CD4-positive, alpha-beta T cell treated with Interleukin-6 for 4 hours (primary cell): ENCODE results near the gene NME8.
"Not testable (repeated sequence)": the region's sequence is repeated elsewhere in the genome, so short reads cannot be mapped to it uniquely, and the experiment has no call there.

ENCODE experiments used
- DNase-seq: peaks from one replicate; pipeline ENCODE4 v3.0.0-alpha.2; 2020; ENCODE audit warnings: mixed read lengths

Gene NME8, protein sequence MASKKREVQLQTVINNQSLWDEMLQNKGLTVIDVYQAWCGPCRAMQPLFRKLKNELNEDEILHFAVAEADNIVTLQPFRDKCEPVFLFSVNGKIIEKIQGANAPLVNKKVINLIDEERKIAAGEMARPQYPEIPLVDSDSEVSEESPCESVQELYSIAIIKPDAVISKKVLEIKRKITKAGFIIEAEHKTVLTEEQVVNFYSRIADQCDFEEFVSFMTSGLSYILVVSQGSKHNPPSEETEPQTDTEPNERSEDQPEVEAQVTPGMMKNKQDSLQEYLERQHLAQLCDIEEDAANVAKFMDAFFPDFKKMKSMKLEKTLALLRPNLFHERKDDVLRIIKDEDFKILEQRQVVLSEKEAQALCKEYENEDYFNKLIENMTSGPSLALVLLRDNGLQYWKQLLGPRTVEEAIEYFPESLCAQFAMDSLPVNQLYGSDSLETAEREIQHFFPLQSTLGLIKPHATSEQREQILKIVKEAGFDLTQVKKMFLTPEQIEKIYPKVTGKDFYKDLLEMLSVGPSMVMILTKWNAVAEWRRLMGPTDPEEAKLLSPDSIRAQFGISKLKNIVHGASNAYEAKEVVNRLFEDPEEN

DNA sequence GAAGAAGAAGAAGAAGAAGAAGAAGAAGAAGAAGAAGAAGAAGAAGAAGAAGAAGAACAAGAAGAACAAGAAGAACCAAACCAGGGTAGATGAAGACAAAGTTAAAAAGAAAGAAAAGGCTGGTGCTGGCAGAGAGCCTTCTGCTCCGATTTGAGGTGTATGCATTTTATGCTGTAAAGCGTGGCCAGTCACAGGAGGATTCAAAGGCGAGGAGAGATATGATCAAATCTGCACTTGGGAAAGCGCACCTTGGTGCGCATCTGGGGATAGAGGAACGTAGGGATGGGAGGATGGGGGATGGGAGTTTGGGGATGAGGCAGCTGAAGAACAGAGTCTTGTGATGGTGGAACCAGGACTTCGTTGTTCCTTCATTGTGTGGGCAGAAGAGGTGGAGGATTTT is at the start of gene NME8:
Gene NME8, plus strand, starts transcription at position 301 of the 400 bp plus-strand sequence. CDS start 1,670 bp downstream, outside the sequence.
- DNase-seq, result no peak

DNA sequence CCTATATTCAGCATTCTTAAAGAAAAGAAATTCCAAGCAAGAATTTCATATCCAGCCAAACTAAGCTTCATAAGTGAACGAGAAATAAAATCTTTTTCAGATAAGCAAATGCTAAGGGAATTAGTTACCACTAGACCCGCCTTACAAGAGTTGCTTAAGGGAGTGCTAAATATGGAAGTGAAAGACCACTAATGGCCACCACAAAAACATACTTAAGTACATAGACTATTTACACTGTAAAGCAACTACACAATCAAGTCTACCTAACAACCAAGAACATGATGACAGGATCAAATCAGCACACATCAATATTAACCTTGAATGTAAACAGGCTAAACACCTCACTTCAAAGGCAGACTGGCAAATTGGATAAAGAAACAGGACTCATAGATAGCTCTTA is 42.2 kb upstream of the NME8 start:
- no peak for DNase-seq

DNA sequence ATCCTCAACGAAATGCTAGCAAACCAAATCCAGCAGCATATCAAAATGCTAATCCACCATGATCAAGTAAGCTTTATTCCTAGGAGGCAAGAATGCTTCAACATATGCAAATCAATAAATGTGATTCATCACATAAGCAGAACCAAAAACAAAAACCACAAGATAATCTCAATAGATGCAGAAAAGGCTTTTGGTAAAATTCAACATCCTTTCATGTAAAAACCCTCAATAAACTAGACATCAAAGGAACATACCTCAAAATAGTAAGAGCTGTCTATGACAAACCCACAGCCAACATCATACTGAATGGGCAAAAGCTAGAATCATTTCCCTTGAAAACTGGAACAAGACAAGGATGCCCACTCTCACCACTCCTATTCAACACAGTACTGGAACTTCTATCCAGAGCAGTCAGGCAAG is 36.2 kb upstream of the NME8 start:
- not testable (repeated sequence) for DNase-seq

DNA sequence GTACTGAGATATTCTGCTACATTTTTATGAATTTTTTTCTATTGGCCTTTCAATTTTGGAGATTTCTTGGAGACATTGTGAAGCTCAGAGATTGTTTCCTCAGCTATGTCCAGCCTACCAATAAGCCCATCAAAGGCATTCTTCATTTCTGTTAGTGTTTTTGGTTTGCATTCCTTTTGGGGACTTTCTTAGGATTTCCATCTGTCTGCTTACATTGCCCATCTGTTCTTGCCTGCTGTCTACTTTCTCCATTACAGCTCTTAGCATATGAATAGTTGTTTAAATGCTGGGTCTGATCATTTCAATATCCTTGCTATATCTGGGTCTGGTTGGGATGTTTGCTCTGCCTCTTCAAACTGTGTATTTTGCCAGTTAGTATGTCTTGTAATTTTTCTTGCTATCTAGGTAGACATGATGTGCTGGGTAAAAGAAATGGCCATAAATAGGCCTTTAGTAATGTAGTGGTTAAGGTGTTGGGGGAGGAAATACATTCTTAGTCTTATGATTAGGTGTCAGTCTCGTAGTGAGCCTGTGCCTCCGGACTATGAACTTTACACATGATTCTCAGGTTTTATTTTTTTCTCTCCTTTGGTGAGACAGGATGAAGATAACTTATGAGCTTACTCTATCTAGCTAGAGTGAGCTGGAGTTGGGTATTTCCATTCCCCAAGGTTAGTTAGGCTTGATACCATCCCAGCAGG is 32.6 kb upstream of the NME8 start:
- no peak for DNase-seq

DNA sequence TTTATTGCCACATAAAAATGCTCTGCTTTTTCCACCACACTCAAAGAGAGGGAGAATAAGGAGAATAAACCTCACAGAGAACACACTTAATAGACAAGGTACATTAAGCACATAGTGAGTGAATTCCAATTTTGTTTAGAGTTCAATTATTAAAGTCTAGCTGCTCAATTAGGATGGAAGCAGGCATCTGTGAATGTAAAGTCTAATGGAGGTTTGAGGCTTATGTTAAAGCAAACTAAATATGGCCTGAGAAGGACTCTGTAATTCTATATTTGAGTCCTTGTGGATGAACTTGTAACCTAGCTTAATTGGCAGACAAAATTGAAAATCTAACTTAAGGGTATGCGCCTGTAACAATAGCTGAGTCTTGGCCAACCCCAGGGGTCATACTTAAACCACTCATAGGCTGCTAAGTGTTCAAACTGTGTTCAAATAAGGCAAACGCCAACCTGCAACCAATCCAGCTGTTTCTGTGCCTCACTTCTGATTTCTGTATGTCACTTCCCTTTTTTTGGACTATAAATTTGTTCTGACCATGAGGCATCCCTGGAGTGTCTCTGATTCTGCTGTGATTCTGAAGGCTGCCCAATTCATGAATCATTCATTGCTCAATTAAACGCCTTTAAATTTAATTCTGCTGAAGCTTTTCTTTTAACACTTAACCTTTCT is 31.3 kb upstream of the NME8 start:
- no peak for DNase-seq

DNA sequence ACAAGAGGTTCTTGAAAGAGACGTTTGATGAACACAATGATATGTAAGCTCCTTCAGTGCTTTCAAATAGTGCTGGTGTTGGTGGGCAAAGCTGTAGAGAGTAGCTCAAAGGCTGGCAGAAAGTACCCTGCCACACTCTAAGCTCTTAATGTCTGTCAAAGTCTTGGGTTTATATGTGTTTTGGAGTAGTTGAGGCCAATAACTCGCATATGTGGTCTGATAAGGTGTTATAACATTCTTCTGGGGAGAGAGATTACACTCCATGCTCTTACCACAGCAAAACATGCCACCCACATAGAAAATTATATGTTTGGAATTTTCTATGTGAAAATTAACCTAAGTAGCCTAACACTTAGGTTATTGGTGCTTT is 30.8 kb upstream of the NME8 start:
- DNase-seq, result no peak

DNA sequence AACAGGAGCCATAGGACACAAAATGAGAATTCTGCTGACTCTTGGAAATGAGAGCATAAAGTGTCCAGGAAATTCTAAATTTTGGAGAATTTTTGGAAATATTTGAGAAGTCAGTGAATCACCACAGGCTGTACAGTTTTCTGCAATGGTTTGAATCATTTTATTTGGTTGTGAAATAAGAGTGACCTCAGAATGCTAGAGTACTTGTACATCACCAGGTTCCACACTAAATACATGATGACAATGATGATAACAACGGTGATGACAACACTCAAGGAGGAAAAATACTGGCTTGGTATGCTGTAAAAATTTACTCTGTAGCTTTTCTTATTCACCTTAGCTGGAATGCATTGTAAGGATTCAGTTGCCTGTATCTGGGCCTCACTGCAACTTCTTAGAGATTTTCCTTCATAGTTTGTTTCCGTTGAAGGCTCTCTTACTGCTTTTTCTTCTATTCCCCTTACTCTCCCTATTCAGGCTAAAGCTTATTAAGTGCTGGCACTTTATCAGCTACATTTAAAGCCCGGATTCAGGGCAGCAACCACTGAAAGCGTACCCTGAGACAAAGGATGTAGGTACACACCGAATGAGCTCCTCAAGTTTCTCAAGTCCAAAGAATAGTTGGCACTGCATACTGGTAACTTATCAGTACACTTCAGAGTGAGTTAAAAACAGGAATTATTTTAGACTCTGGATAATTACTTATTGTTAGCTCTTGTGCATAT is 30.2 kb upstream of the NME8 start:
- DNase-seq, result no peak

DNA sequence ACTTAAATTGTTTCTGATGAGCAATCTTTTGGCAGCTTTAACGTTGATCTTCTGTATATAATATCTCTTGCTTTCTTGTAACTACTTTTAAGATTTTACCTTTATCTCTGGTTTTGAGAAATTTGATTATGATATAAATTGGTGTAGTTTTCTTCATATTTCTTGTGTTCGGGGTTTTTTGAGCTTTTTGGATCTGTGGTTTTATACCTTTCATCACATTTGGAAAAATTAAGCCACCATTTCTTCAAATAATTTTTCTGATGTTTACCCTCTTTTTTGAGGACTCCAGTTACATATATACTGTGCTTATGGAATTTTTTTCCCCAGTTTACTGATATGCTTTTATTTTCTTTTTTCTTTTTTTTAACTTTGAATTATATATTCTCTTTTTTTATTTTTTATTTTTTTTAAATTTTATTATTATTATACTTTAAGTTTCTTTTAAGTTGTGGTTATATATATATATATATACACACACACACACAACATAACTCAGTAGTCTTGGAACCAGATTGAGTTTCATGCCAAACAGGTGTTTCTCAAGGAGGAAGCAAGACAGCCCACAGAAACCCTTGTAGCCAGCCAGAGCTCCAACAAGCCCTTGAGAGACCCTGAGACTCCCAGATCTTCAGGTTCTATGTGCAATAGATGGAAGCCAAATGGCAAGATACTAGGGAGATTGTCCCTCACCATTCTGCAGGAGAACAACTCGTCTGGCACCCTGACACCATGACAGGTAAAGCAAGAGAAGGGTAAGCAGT is 27.5 kb upstream of the NME8 start:
- no peak for DNase-seq

DNA sequence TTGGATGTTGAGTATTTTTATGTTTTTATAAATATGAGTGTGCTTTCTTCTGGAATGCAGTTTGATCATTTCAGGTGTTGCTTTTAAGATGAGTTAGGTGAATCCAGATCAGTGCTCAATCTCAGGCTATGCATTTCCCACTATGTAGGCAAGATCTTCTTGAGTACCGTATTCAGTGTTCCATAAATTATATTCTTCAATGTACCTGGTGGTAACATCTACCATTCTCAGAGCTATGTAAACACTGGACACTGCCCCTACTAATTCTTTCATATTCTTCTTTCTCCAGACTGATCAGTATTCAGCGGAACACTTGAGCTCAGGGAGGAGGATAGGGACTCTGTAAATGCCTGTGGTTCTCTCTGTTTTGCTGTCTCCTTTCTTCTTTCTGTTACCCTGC is 25.5 kb upstream of the NME8 start:
- no peak for DNase-seq

DNA sequence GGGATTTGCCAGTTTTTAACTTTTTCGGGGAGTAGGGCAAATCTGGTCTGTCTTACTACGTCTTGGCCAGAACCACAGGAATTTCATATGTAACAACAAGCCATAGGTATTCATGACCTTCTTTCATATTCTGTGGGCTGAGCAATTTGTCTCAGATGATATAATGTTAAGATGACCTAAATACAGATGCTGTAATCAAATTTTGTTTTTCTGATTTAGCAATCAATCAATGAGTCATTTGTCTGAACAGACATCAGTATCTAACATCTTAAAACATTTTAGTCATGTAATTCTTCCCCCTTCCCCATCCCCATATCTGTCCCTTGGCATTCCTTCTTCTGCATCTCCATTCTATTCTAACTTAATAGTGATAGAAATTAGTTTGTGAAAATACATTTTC is 24.8 kb upstream of the NME8 start:
- DNase-seq, result no peak

DNA sequence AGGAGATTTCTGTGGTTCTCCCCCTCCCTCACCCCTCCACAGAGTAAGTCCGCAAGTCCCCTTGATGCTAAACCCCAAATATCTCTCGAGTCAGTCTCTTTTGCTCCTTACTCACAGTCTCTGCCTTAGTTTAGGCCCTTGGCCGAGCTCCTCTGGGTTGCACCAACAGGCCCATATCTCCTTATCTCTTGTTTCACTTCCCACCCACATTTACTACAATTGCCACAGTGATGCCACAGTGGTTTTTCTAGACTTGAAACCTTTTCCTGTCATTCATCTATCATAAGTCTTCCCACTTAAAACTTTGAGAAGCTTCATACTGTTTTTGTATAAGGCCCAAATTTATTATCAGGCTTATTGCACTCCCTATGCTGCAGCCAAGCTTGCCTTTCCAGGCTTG is 23.4 kb upstream of the NME8 start:
- no peak for DNase-seq

DNA sequence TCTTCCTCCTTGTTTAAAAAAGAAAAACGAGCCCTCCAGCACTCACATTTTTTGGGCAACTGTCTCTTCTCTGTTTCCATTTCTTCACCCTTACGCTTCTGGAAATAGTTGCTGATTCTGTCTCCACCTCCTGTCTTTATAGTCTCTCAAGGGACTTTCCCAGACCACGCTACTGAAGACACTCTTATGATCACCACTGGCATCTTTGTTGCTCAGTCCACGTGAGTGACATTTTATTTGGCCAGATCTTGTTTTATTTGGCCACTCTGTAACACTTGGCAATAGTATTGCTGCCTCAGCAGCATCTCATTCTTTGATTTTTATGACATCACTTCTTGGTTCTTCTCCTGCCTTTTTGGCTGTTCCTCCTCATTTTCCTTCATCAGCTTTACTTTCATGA is 21.6 kb upstream of the NME8 start:
- no peak for DNase-seq

DNA sequence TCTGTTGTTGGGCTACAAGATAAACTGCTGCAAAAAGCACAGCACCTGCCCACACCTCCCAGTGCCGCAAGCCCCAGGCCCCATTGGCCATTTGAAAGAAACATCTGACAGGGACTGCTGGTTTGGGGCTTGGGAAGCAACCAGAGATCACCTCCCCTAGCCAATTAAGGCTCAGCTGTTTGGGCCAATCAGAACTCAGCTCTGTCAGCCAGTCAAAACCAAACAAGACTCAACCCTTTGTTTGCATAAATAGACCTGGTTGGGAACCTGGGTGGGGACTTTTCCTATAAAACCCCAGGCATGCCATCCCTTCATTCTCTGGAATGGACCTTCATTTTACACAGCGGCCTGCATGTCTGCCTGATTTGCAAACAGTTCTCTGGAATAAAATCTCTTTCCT is 17.2 kb upstream of the NME8 start:
- DNase-seq, result no peak

DNA sequence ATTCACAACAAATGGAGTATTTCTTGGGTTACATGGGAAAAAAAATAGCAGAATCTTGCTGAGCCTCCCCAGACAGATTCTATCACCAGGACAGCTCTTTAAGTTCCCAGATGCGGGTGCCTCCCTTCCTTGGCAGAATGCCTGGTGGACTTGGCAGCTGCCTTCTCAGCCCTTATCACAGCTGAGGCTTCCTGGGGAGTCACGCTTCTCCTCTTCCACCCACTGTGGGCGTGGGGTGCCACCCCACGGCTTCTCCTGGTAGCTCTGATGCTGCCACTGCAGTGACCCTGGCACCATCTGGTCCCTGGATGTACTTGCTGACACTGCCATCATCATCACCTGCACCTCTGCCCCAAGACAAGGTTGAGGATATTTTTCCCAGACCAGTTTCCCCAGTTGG is 16.2 kb upstream of the NME8 start:
- DNase-seq, result peak; percentile 7

DNA sequence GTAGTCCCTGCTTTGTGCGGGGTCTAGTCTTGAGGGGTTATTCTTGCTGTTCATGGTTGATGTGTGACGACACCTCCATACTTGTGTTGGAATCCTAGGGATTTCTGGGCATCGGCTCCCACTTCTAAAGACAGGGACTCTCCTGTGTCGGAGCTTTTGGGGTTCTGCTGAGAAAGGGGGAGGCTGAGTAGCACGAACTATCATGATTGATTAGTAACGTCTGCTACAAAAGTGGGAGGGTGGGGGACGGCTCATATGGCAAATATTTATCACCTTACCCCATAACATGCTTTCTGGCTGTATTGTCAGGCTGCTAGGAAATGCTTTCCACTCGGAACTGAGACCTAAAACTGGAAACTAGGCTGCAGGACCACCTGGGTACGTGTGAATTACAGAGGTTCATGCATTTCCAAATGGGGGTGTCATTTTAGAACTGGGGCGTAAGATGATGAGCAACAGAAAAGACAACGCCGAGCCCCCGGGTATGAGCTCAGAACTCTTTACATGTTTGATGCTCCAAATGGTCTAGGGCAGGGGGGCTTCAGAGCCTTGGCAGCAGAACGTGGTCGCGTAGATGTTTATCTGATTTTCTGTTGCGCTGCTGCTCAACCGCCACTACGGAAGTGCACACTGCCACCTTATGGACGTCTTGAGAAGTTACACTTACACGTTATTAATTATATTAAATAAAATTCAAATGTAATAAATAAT is 15.1 kb upstream of the NME8 start:
- peak; percentile 56 for DNase-seq

DNA sequence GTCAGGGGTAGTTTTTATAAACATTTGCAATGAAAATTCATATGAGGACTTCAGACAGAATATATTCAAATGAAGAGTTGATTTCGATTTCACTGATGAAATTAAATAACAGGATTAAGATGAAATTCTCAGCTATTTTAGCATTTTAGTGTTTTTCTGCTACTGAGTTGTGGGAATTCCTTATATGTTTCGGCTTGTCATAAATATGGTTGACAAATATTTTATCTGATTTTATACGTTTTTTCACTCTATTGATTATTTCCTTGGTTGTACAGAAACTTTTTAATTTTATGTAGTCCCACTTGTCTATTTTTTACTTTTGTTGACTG is 14.6 kb upstream of the NME8 start:
- no peak for DNase-seq

DNA sequence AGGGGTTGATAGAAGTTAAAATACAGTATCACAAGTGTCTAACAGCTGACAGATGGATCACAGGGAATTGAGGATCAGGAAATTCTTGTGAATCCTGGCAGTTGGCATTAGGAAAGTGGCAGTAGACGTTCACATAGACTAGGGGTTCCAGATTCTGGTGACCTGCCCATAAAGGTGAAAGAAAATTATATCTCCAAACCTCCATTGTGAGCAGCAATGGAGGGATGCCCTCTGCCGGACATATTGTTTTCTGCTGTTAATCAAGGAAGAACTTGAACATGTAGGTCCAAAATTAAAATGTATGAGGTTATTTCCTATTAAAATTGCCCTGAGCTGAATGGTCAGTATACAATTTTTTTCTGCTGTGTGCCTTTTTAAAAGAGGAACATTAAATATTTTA is 5.1 kb downstream of the NME8 start:
- no peak for DNase-seq

DNA sequence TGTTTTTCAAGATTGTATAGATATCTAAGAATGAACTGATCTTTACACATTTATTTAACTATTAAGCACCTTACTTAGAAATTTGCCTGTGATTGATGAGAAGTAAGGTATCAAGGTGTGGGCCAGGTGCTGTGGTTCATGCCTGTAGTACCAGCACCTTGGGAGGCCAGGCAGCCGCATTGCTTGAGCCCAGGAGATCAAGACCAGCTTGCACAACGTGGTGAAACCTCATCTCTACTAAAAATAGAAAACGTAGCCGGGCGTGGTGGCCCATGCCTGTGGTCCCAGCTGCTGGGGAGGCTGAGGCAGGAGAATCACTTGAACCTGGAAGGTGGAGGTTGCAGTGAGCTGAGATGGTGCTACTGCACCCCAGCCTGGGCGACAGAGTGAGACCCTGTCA is 33.7 kb downstream of the NME8 start:
- DNase-seq, result no peak

DNA sequence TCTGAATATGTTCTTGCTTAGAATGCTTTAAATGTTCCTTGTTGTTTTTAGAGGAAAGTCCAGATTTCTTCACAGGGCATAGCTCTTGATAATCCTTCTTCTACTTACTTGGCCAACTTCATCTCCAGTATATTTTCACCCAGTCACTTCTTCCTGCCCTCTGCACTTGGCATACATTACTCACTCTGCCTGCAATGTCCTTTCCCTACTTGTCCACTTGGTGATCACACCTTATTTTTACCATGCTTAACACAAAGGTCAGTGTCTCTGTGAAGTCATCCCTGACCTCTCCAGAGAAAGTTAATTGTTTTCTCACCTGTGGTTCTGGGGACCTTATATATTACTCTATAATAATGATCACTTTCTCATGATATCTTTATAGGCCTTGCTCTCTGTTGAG is 45.0 kb downstream of the NME8 start:
- no peak for DNase-seq

DNA sequence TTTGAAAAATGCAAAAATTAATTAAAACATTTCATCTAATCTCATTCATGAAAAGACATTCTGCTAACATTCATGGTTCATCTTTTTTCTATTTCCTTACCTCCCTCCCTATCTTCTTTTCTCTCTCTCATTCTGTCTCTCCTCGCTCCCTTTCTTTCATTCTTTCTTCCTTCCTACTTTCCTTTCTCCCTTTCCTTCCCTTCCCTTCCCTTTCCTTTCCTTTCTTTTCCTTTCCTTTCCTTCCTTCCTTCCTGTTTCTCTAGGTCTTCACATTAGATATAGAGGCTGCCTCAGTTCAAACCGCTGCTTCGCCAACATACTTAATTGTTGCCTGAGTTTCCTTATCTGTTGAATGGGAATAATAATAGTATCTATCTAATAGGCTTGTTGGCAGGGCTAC is 46.3 kb downstream of the NME8 start:
- no peak for DNase-seq

DNA sequence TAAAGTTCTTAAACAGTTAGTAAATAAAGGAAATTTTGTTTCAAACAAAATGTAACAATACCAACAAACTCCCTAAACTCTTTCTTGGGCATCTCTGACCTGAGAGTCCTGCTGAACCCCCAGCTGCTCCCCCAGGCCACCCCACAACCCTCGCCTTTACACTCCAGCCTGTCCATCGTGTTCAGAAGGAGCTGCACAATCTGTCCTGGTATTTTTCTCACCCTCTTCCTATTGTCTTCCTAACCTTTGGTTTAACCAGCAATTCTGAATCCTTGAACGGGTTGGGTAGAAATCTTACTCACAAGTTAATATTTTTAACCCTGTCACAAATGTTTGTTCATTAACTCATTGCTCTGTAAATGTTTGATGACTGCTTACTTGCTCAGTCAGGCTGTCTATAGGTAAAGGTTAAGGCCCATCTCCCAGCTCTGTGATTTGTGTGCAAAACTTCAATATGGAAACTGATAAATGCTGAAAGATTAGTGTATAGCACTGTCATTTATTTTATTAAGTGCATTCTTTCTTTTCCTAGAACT is 51.4 kb downstream of the NME8 start:
- no peak for DNase-seq
